ENCODE data around the gene TSPAN31. TPM values are rescaled to one million over a fixed set of nuclear protein-coding genes. Genes with fewer than 3 reads are reported as not detected.

Gene TSPAN31
- total RNA-seq, 1 donor from 2014 or later, result 67.0 TPM

DNA sequence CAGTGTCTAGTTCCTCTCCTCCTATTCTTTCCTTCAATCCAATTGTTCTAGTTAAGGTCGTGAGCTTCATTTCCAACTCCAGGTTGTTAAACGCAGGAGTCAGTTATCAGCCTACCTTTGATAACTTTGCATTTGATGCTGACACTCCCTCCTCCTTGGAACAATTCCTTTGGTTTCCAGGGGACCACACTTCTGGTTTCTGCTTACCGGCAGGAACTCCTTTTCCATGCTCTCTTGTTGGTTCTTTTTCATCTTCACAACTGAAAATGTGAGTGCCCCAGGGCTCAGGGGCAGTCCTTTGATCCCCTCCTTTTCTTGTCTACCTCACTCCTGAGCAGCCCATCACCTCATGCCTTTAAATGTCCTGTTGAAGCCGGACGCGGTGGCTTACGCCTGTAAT, 32.5 kb downstream of the TSPAN31 start:
- TF ChIP-seq POLR2A (IDR thresholded peaks at IDR 0.05) (no peak), POLR2AphosphoS5 (IDR thresholded peaks at IDR 0.05; ENCODE audit: insufficient read depth in 1 of 2, low read depth in 1 of 2) (no peak)
- TF ChIP-seq, protein P1, sequence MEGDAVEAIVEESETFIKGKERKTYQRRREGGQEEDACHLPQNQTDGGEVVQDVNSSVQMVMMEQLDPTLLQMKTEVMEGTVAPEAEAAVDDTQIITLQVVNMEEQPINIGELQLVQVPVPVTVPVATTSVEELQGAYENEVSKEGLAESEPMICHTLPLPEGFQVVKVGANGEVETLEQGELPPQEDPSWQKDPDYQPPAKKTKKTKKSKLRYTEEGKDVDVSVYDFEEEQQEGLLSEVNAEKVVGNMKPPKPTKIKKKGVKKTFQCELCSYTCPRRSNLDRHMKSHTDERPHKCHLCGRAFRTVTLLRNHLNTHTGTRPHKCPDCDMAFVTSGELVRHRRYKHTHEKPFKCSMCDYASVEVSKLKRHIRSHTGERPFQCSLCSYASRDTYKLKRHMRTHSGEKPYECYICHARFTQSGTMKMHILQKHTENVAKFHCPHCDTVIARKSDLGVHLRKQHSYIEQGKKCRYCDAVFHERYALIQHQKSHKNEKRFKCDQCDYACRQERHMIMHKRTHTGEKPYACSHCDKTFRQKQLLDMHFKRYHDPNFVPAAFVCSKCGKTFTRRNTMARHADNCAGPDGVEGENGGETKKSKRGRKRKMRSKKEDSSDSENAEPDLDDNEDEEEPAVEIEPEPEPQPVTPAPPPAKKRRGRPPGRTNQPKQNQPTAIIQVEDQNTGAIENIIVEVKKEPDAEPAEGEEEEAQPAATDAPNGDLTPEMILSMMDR (IDR thresholded peaks at IDR 0.05), result no peak
- no peak for DNase-seq (ENCODE audit: extremely low spot score in 2 of 2)
- Histone ChIP-seq H3K4me1 (peaks cover 19% of the 10 kb centered on the region), H3K27ac (no peak overlapping the region), H3K27me3 (no peaks in the 10 kb centered on the region), H3K4me3 (no peak overlapping the region), H3K36me3 (no peaks in the 10 kb centered on the region), H3K9me3 (no peaks in the 10 kb centered on the region)
- intact Hi-C loops (cut with DNase I), result loop anchor here (10.0 kb wide), 1 partner anchor 57 kb away; no protein-coding TSS in a partner anchor

DNA sequence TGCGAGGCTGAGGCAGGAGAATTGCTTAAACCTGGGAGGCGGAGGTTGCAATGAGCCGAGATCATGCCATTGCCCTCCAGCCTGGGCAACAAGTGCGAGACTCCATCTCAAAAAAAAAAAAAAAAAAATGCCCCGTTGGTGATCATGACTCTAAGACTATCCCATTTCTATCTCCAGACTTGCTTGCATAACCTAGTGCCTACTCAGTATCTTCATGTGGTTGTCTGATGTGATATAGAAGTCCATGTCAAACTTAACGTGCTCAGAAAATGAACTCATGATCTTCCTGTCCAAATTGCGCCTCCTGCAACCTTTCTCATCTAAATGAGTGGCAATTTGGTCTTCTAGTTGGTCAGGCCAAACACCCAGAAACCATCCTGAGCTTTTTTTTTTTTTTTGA, 33.1 kb downstream of the TSPAN31 start:
- Histone ChIP-seq H3K9me3 (no peaks in the 10 kb centered on the region), H3K27me3 (no peaks in the 10 kb centered on the region), H3K27ac (no peak overlapping the region), H3K4me1 (peaks cover 16% of the 10 kb centered on the region), H3K36me3 (no peaks in the 10 kb centered on the region), H3K4me3 (no peak overlapping the region)
- TF ChIP-seq, protein P1 (IDR thresholded peaks at IDR 0.05), result no peak
- intact Hi-C loops (cut with DNase I), result loop anchor here (10.0 kb wide), 1 partner anchor 57 kb away; no protein-coding TSS in a partner anchor
- DNase-seq (ENCODE audit: extremely low spot score in 2 of 2), result no peak

DNA sequence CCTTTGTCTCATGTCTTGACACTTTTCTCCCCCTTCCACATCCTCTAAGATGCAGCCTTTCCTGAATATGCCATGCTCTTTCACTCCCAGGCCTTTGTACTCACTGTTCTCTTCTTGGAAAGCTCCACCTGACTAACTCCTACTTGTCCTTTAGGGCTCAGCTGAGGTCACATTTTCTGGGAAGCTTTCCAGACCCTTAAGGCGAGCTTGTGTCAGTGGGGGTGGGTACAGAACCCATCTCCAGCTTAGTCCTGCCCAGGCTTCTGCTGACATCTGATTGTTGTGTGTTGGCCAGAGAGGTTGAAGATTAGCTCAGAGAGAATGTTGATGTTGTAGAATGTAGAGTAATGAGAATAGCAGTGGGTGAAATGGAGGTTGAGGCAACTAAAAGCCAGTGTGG, 34.9 kb downstream of the TSPAN31 start:
- no peak for DNase-seq (ENCODE audit: extremely low spot score in 2 of 2)
- H3K4me3 ChIP-seq, result no peak overlapping the region
- peaks cover 21% of the 10 kb centered on the region for H3K4me1 ChIP-seq
- no peak overlapping the region for H3K27ac ChIP-seq
- no peaks in the 10 kb centered on the region for H3K27me3 ChIP-seq
- intact Hi-C loops (cut with DNase I), result loop anchor here (10.0 kb wide), 1 partner anchor 55 kb away; no protein-coding TSS in a partner anchor
- no peaks in the 10 kb centered on the region for H3K9me3 ChIP-seq
- H3K36me3 ChIP-seq, result no peaks in the 10 kb centered on the region
- no peak for TF ChIP-seq POLR2AphosphoS5 (IDR thresholded peaks at IDR 0.05; ENCODE audit: insufficient read depth in 1 of 2, low read depth in 1 of 2)
- TF ChIP-seq POLR2A (IDR thresholded peaks at IDR 0.05), result no peak
- TF ChIP-seq, protein P1 (IDR thresholded peaks at IDR 0.05), result no peak

DNA sequence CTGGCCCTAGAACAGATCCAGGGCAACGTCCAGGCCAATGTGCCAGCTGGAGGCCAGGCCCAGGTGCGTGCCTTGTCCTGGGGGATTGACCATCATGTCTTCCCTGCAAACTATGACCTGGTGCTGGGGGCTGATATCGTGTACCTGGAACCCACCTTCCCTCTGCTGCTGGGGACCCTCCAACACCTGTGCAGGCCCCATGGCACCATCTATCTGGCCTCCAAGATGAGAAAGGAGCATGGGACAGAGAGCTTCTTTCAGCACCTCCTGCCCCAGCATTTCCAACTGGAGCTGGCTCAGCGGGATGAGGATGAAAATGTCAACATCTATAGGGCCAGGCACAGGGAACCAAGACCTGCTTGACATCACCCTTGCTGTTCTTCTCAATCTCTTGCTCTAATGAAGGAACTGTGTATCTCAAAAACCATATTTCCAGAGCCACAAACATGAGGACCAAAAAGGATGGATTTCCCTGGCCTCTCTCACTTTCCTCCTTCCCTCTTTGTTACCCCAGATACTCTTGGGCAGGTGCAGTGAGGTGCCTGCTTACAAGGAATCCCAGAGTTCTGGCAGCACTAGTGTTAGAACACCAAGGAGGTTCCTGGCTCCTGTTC, 35.6 kb downstream of the TSPAN31 start:
- intact Hi-C loops (cut with DNase I), result no loop called here
- Histone ChIP-seq H3K27ac (no peak overlapping the region), H3K9me3 (no peaks in the 10 kb centered on the region), H3K4me3 (no peak overlapping the region), H3K36me3 (no peaks in the 10 kb centered on the region), H3K4me1 (peaks cover 21% of the 10 kb centered on the region), H3K27me3 (no peaks in the 10 kb centered on the region)
- DNase-seq (ENCODE audit: extremely low spot score in 2 of 2), result no peak
- TF ChIP-seq POLR2A (IDR thresholded peaks at IDR 0.05) (no peak), POLR2AphosphoS5 (IDR thresholded peaks at IDR 0.05; ENCODE audit: insufficient read depth in 1 of 2, low read depth in 1 of 2) (no peak)
- TF ChIP-seq, protein P1 (IDR thresholded peaks at IDR 0.05), result no peak

DNA sequence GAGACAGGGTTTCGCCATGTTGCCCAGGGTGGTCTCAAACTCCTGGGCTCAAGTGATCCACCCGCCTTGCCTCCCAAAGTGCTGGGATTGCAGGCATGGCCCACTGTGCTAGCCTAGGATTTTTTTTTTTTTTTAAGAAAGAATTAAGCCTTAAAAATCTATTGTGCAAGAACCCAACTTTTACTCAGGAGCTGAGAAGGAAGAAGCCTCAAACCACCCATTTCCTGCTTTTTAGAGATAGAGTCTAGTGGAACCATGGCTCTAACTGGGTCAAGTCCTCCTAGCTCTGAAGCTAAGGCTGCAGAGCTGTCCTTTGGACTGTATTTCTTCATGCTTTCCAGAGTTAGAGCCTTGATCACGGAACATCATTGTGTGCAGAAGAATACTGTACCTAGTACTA, 36.4 kb downstream of the TSPAN31 start:
- no peaks in the 10 kb centered on the region for H3K27me3 ChIP-seq
- peaks cover 0 to 8% of the 10 kb centered on the region in 2 donors for H3K36me3 ChIP-seq
- H3K9me3 ChIP-seq, result no peaks in the 10 kb centered on the region
- H3K4me3 ChIP-seq, result no peak overlapping the region
- intact Hi-C loops (cut with DNase I), result no loop called here
- DNase-seq (ENCODE audit: extremely low spot score in 2 of 2), result no peak
- TF ChIP-seq, protein P1 (IDR thresholded peaks at IDR 0.05), result no peak
- TF ChIP-seq POLR2AphosphoS5 (IDR thresholded peaks at IDR 0.05; ENCODE audit: insufficient read depth in 1 of 2, low read depth in 1 of 2) (no peak), POLR2A (IDR thresholded peaks at IDR 0.05) (no peak)
- H3K4me1 ChIP-seq, result peaks cover 21% of the 10 kb centered on the region
- no peak overlapping the region for H3K27ac ChIP-seq
